ENCODE results near the gene HLA-DRA.

- TF ChIP-seq ZNF416 (CRISPR knock-in tag; IDR thresholded peaks at IDR 0.05): no peak
- no peak for TF ChIP-seq CTCF (IDR thresholded peaks at IDR 0.05)
- TF ChIP-seq JUN (CRISPR knock-in tag; IDR thresholded peaks at IDR 0.05): no peak
- no peak for TF ChIP-seq NR2C2 (CRISPR knock-in tag; IDR thresholded peaks at IDR 0.05)
- TF ChIP-seq HMGXB4 (CRISPR knock-in tag; IDR thresholded peaks at IDR 0.05): no peak
- no peak for TF ChIP-seq ZSCAN18 (CRISPR knock-in tag; IDR thresholded peaks at IDR 0.05)
- no peak for TF ChIP-seq TEAD4 (CRISPR knock-in tag; IDR thresholded peaks at IDR 0.05)
- TF ChIP-seq ELF4 (CRISPR knock-in tag; IDR thresholded peaks at IDR 0.05; ENCODE audit: low read depth): no peak
- no peak for TF ChIP-seq ATF2 (CRISPR knock-in tag; IDR thresholded peaks at IDR 0.05; ENCODE audit: borderline replicate concordance, low read depth)
- TF ChIP-seq FOXP4 (CRISPR knock-in tag; IDR thresholded peaks at IDR 0.05): no peak
- TF ChIP-seq SP1 (CRISPR knock-in tag; conservative IDR thresholded peaks at IDR 0.05): no peak
- TF ChIP-seq ZNF121 (CRISPR knock-in tag; IDR thresholded peaks at IDR 0.05): no peak
- no peak for TF ChIP-seq ZNF512 (CRISPR knock-in tag; IDR thresholded peaks at IDR 0.05; ENCODE audit: borderline replicate concordance)
Measured at GRCh38 chr6:32410906-32411305, 28.8 kb upstream of the HLA-DRA start.
